ENCODE data around the gene GABRP. TPM values are rescaled to one million over a fixed set of nuclear protein-coding genes. Genes with fewer than 3 reads are reported as not detected.

GABRP gene
- total and polyA plus RNA-seq, 2 donors from 2014 or later, result 3.4 to 33.1 TPM

- no peaks in the 10 kb centered on the region for H3K27me3 ChIP-seq (ENCODE audit: control insufficient read depth, insufficient read depth, low read length)
- H3K4me1 ChIP-seq (ENCODE audit: control insufficient read depth in 2 of 3, insufficient read depth in 2 of 3, low read depth in 1 of 3, low read length in 3 of 3), result no peaks in the 10 kb centered on the region
- H3K4me3 ChIP-seq (ENCODE audit: low read length in 3 of 3), result no peak overlapping the region
- H3K36me3 ChIP-seq (ENCODE audit: control insufficient read depth in 2 of 3, insufficient read depth in 3 of 3, low read length in 3 of 3), result no peaks in the 10 kb centered on the region
- H3K9ac ChIP-seq (ENCODE audit: low read length in 3 of 3), result no peak overlapping the region
- peaks cover 0 to 11% (median 3%) of the 10 kb centered on the region in 3 donors for H3K9me3 ChIP-seq (ENCODE audit: control insufficient read depth in 2 of 3, insufficient read depth in 1 of 3, low read length in 3 of 3)
- FAIRE-seq (no peak), DNase-seq (peak in 2 of 5 donors; percentile 58 to 85)
- intact Hi-C loops (cut with DNase I), result no loop called here
- TF ChIP-seq CTCF (IDR thresholded peaks at IDR 0.05; ENCODE audit: borderline replicate concordance, extremely low read depth, insufficient read depth), result no peak
- H3K27ac ChIP-seq (ENCODE audit: low read depth in 2 of 2, low read length in 2 of 2), result no peak overlapping the region
These were observed 78.1 kb downstream of the GABRP start for GRCh38 chr5:170861667-170861916.

- no peak for FAIRE-seq
These were observed 78.6 kb downstream of the GABRP start, which contains the start of gene RANBP17 for GRCh38 chr5:170861917-170862766. Gene RANBP17 (plus strand): TSS chr5:170862018.

GRCh38 chr5:170863646-170864045, 80.1 kb downstream of the GABRP start:
- Histone ChIP-seq H3K4me3 (ENCODE audit: low read length in 3 of 3) (no peak overlapping the region), H3K4me1 (ENCODE audit: control insufficient read depth in 2 of 3, insufficient read depth in 2 of 3, low read depth in 1 of 3, low read length in 3 of 3) (no peaks in the 10 kb centered on the region), H3K27ac (ENCODE audit: low read depth in 2 of 2, low read length in 2 of 2) (no peak overlapping the region), H3K9me3 (ENCODE audit: control insufficient read depth in 2 of 3, insufficient read depth in 1 of 3, low read length in 3 of 3) (peaks cover 0 to 11% (median 3%) of the 10 kb centered on the region in 3 donors), H3K27me3 (ENCODE audit: control insufficient read depth, insufficient read depth, low read length) (no peaks in the 10 kb centered on the region), H3K36me3 (ENCODE audit: control insufficient read depth in 2 of 3, insufficient read depth in 3 of 3, low read length in 3 of 3) (no peaks in the 10 kb centered on the region), H3K9ac (ENCODE audit: low read length in 3 of 3) (no peak overlapping the region)
- DNase-seq, result no peak
- FAIRE-seq, result no peak
- no peak for TF ChIP-seq CTCF (IDR thresholded peaks at IDR 0.05; ENCODE audit: borderline replicate concordance, extremely low read depth, insufficient read depth)
- intact Hi-C loops (cut with DNase I), result no loop called here

More at GRCh38 chr5:170861917-170862766, 78.6 kb downstream of the GABRP start, which contains the start of gene RANBP17:
- H3K36me3 ChIP-seq (ENCODE audit: control insufficient read depth in 2 of 3, insufficient read depth in 3 of 3, low read length in 3 of 3), result no peaks in the 10 kb centered on the region
- intact Hi-C loops (cut with DNase I), result no loop called here
- H3K9me3 ChIP-seq (ENCODE audit: control insufficient read depth in 2 of 3, insufficient read depth in 1 of 3, low read length in 3 of 3), result peaks cover 0 to 11% (median 3%) of the 10 kb centered on the region in 3 donors
- H3K27ac ChIP-seq (ENCODE audit: low read depth in 2 of 2, low read length in 2 of 2), result no peak within 1 kb of the TSS
- no peaks in the 10 kb centered on the region for H3K4me1 ChIP-seq (ENCODE audit: control insufficient read depth in 2 of 3, insufficient read depth in 2 of 3, low read depth in 1 of 3, low read length in 3 of 3)
- H3K9ac ChIP-seq (ENCODE audit: low read length in 3 of 3), result peak within 1 kb of the TSS in 1 of 3 donors; percentile 43
- H3K27me3 ChIP-seq (ENCODE audit: control insufficient read depth, insufficient read depth, low read length), result no peaks in the 10 kb centered on the region
- no peak for TF ChIP-seq CTCF (IDR thresholded peaks at IDR 0.05; ENCODE audit: borderline replicate concordance, extremely low read depth, insufficient read depth)
- peak; percentile 74 to 88 (median 81) for DNase-seq
- peak within 1 kb of the TSS; percentile 33 to 76 (median 55) for H3K4me3 ChIP-seq (ENCODE audit: low read length in 3 of 3)

Other genes starting within 250 kb of the GABRP start
- 15.4 TPM for gene RANBP17, start 78.3 kb downstream of the GABRP start, total RNA-seq
- 2.0 TPM for gene RANBP17, start 78.3 kb downstream of the GABRP start, polyA plus RNA-seq (ENCODE audit: insufficient read depth, low read depth, low replicate concordance)

Measured in kidney (tissue), 14 donors.